Mesenchymal stem cell (in vitro differentiated cells and primary cell): ENCODE data around the gene SLC7A7.

ENCODE experiments used
- DNase-seq: peaks from one replicate; pipeline ENCODE4 v3.0.0-alpha.2; 2013
- H2AFZ ChIP-seq: one replicate; pipeline ENCODE4 v1.6.1; 2013; ENCODE audit warnings: low read depth, mild to moderate bottlenecking, control low read depth, inconsistent platforms, low read length, moderate library complexity
- H2AK5ac ChIP-seq: 2 replicates; pipeline ENCODE4 v1.6.1; 2013; ENCODE audit warnings: low read length, moderate library complexity, mild to moderate bottlenecking, inconsistent platforms; ENCODE audit not compliant: severe bottlenecking
- H2BK120ac ChIP-seq: one replicate; pipeline ENCODE4 v1.6.1; 2013; ENCODE audit warnings: low read depth, mild to moderate bottlenecking, inconsistent platforms, low read length, moderate library complexity
- H2BK12ac ChIP-seq, 2 experiments: one replicate each; pipeline ENCODE4 v1.6.1; 2013; ENCODE audit warnings: inconsistent platforms in 2 of 2, low read length in 2 of 2, mild to moderate bottlenecking in 2 of 2, moderate library complexity in 2 of 2, control low read depth in 1 of 2
- H2BK15ac ChIP-seq: one replicate; pipeline ENCODE4 v1.6.1; 2013; ENCODE audit warnings: mild to moderate bottlenecking, low read depth, inconsistent platforms; ENCODE audit not compliant: poor library complexity, severe bottlenecking
- H2BK5ac ChIP-seq: 2 replicates; pipeline ENCODE4 v1.6.1; 2013; ENCODE audit warnings: low read depth, mild to moderate bottlenecking, low read length, control low read depth, inconsistent platforms; ENCODE audit not compliant: poor library complexity, severe bottlenecking
- H3K14ac ChIP-seq, 2 experiments: one replicate each; pipeline ENCODE4 v1.6.1; 2013; ENCODE audit warnings: inconsistent platforms in 2 of 2, low read length in 2 of 2, control low read depth in 1 of 2, mild to moderate bottlenecking in 1 of 2, moderate library complexity in 1 of 2
- H3K18ac ChIP-seq, 2 experiments: one replicate each; pipeline ENCODE4 v1.6.1; 2013; ENCODE audit warnings: inconsistent platforms in 2 of 2, low read length in 2 of 2, control low read depth in 1 of 2, low read depth in 1 of 2, mild to moderate bottlenecking in 1 of 2
- H3K23ac ChIP-seq, 2 experiments: one replicate each; pipeline ENCODE4 v1.6.1; 2013; ENCODE audit warnings: inconsistent platforms in 2 of 2, low read length in 2 of 2, mild to moderate bottlenecking in 2 of 2, moderate library complexity in 2 of 2, control low read depth in 1 of 2
- H3K27ac ChIP-seq: 2 replicates; pipeline ENCODE4 v1.5.1; 2013; ENCODE audit warnings: mild to moderate bottlenecking, moderate library complexity, low read length, control low read depth, inconsistent platforms; ENCODE audit not compliant: poor library complexity, severe bottlenecking
- H3K27me3 ChIP-seq, 2 experiments: 2 replicates each; pipeline versions ENCODE4 v1.6.1 to v1.7.0; 2013; ENCODE audit warnings: low read length in 2 of 2, mild to moderate bottlenecking in 2 of 2, moderate library complexity in 2 of 2, control low read depth in 1 of 2, inconsistent platforms in 1 of 2; ENCODE audit not compliant: control insufficient read depth in 1 of 2, insufficient read depth in 1 of 2
- H3K36me3 ChIP-seq, 2 experiments: 2 replicates each; pipeline versions ENCODE4 v1.6.1 to v1.7.0; 2013; ENCODE audit warnings: low read length in 2 of 2, control low read depth in 1 of 2, inconsistent platforms in 1 of 2, low read depth in 1 of 2, mild to moderate bottlenecking in 1 of 2; ENCODE audit not compliant: insufficient read depth in 2 of 2, control insufficient read depth in 1 of 2
- H3K4ac ChIP-seq, 2 experiments: one replicate each; pipeline ENCODE4 v1.6.1; 2013; ENCODE audit warnings: inconsistent platforms in 2 of 2, low read length in 2 of 2, mild to moderate bottlenecking in 2 of 2, moderate library complexity in 2 of 2, control low read depth in 1 of 2, low read depth in 1 of 2
- H3K4me1 ChIP-seq: 2 replicates; pipeline ENCODE4 v1.6.1; 2013; ENCODE audit warnings: low read depth, low read length, control low read depth; ENCODE audit not compliant: control insufficient read depth, insufficient read depth
- H3K4me2 ChIP-seq: 2 replicates; pipeline ENCODE4 v1.6.1; 2013; ENCODE audit warnings: low read length, mild to moderate bottlenecking, inconsistent platforms; ENCODE audit not compliant: poor library complexity, severe bottlenecking
- H3K4me3 ChIP-seq, 2 experiments: 2 replicates each; pipeline versions ENCODE4 v1.5.1 to v1.7.0; 2013; ENCODE audit warnings: low read length in 2 of 2, mild to moderate bottlenecking in 2 of 2, control low read depth in 1 of 2, low read depth in 1 of 2; ENCODE audit not compliant: insufficient read depth in 1 of 2
- H3K79me1 ChIP-seq: replicated peaks from 2 replicates; pipeline ENCODE4 v1.6.1; 2013; ENCODE audit warnings: mild to moderate bottlenecking, control low read depth, low read length, inconsistent platforms; ENCODE audit not compliant: poor library complexity, severe bottlenecking
- H3K9ac ChIP-seq: 2 replicates; pipeline ENCODE4 v1.7.0; 2013; ENCODE audit warnings: mild to moderate bottlenecking, low read length, moderate library complexity
- H3K9me3 ChIP-seq: 2 replicates; pipeline ENCODE4 v1.7.0; 2013; ENCODE audit warnings: mild to moderate bottlenecking, low read length; ENCODE audit not compliant: control insufficient read depth
- H4K8ac ChIP-seq: one replicate; pipeline ENCODE4 v1.6.1; 2013; ENCODE audit warnings: inconsistent platforms, mild to moderate bottlenecking, low read length, moderate library complexity
- H4K91ac ChIP-seq: one replicate; pipeline ENCODE4 v1.6.1; 2013; ENCODE audit warnings: mild to moderate bottlenecking, low read length, inconsistent platforms
- WGBS: methylation state at CpG from one replicate; pipeline ENCODE4 v1.1.7; 2013; ENCODE audit warnings: mixed read lengths; 5-methylcytosine and 5-hydroxymethylcytosine counted together

SLC7A7 gene

DNA sequence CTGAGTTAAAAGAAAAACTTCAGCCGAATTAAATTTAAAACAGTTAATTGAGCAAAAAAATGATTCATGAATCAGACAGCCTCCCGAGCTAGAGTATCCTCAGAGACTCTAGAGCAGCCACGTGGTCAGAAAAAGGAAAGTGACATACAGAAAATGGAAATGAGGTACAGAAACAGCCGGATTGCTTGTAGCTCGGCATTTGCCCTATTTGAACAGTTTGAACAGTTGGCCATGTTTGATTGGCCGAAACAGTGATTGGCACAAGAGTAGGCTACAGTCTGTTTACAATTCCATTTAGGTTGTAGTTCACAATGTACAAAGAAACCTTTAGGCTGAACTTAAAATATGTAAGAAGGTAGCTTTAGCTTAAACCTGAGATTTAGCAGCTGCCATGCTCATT is 61.6 kb downstream of the SLC7A7 start:
- Histone ChIP-seq H4K8ac (no peak overlapping the region), H2BK5ac (no peak overlapping the region), H3K4me3 (no peak overlapping the region), H3K4me1 (no peaks in the 10 kb centered on the region), H3K4me2 (no peak overlapping the region), H3K18ac (no peak overlapping the region), H2AK5ac (no peak overlapping the region), H3K27me3 (peaks cover 4 to 16% of the 10 kb centered on the region in 2 experiments), H2BK120ac (no peak overlapping the region), H2AFZ (no peak overlapping the region), H3K9me3 (no peaks in the 10 kb centered on the region), H3K23ac (no peak overlapping the region), H3K27ac (no peak overlapping the region), H3K9ac (no peak overlapping the region), H4K91ac (no peak overlapping the region), H2BK12ac (no peak overlapping the region), H3K36me3 (no peaks in the 10 kb centered on the region), H3K14ac (no peak overlapping the region), H3K79me1 (no peaks in the 10 kb centered on the region), H3K4ac (no peak overlapping the region), H2BK15ac (no peak overlapping the region)
- WGBS, result 89% methylated on average over 6 of the region's 6 CpGs
- no peak for DNase-seq

DNA sequence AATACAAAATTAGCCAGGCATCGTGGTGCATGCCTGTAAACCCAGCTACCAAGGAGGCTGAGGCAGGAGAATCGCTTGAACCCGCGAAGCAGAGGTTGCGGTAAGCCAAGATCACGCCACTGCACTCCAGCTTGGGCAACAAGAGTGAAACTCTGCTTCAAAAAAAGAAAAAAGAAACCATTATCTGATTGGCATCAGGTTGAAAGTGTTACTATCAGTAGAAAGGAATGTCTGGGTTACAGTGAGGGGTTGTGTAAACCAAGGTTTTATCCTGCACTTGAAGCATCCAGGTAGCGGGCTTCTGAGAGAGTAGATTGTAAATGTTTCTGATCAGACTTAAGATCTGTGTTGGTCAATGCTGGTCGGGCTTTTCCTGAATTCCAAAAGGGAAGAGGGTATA is 62.8 kb downstream of the SLC7A7 start:
- H3K79me1 ChIP-seq, result no peaks in the 10 kb centered on the region
- H3K18ac ChIP-seq, result no peak overlapping the region
- DNase-seq, result no peak
- no peak overlapping the region for H4K8ac ChIP-seq
- H3K4ac ChIP-seq, result no peak overlapping the region
- H2BK15ac ChIP-seq, result no peak overlapping the region
- no peaks in the 10 kb centered on the region for H3K9me3 ChIP-seq
- H3K27me3 ChIP-seq, result peaks cover 4 to 16% of the 10 kb centered on the region in 2 experiments
- H3K27ac ChIP-seq, result no peak overlapping the region
- H3K4me1 ChIP-seq, result no peaks in the 10 kb centered on the region
- WGBS, result 88% methylated on average over 8 of the region's 8 CpGs
- no peak overlapping the region for H2BK120ac ChIP-seq
- H3K36me3 ChIP-seq, result no peaks in the 10 kb centered on the region
- H3K4me2 ChIP-seq, result no peak overlapping the region
- no peak overlapping the region for H2AFZ ChIP-seq
- H2BK5ac ChIP-seq, result no peak overlapping the region
- H4K91ac ChIP-seq, result no peak overlapping the region
- no peak overlapping the region for H3K9ac ChIP-seq
- no peak overlapping the region for H3K23ac ChIP-seq
- no peak overlapping the region for H3K14ac ChIP-seq
- no peak overlapping the region for H2AK5ac ChIP-seq
- no peak overlapping the region for H2BK12ac ChIP-seq
- H3K4me3 ChIP-seq, result no peak overlapping the region

DNA sequence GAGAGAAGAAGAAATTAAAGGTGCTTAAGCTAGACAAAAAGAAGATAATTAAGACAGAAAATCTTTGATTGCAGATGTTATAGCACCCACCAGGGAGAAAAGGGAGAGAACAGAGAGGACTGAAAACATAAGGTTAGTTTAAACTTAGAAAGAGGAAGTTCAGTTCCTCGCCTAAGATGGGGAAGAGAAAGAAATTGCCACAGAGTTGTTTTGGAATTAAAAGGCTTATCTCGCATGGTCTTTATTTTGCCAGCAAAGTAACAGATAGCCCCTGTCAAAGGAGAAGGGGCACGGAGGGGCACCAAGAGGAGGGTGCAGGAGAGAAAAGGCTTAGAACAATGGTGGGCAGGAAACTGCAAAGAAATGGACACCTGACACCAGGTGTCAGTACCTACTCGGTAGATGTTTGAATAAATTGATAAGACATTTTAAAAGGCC is 66.6 kb downstream of the SLC7A7 start:
- WGBS, result 80% methylated on average over 4 of the region's 4 CpGs
- no peak overlapping the region for H4K8ac ChIP-seq

DNA sequence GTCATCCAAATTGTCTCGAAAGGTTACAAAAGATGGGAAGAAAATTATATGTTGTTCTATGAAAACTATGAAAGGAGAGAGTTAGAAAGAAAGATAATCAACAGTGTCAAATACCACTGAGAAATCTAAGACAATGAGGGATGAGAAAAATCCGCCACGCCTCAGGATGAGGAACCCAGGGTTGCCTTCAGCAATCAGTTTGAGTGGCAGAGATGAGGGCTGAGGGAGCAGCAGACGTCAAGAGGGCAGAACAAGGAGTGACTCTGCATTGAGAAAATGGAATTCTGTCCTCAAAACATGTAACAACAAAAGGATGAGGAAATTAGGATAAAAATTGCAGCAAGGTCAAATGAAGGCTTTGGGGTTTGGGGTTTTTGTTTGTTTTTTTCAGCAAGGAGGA is 67.0 kb downstream of the SLC7A7 start:
- Histone ChIP-seq H2BK15ac (no peak overlapping the region), H2BK5ac (no peak overlapping the region), H3K36me3 (no peaks in the 10 kb centered on the region), H3K79me1 (no peaks in the 10 kb centered on the region), H2AK5ac (no peak overlapping the region), H3K9ac (no peak overlapping the region), H3K4me3 (no peak overlapping the region), H2AFZ (no peak overlapping the region), H4K8ac (no peak overlapping the region), H3K23ac (no peak overlapping the region), H3K4ac (no peak overlapping the region), H3K4me2 (no peak overlapping the region), H3K27me3 (peaks cover 4 to 16% of the 10 kb centered on the region in 2 experiments), H2BK120ac (no peak overlapping the region), H3K27ac (no peak overlapping the region), H4K91ac (no peak overlapping the region), H3K14ac (no peak overlapping the region), H3K4me1 (no peaks in the 10 kb centered on the region), H2BK12ac (no peak overlapping the region), H3K9me3 (no peaks in the 10 kb centered on the region), H3K18ac (no peak overlapping the region)
- 78% methylated on average over 4 of the region's 4 CpGs for WGBS
- no peak for DNase-seq

More for the DNA sequence above, 66.6 kb downstream of the SLC7A7 start:
- Histone ChIP-seq H3K4ac (no peak overlapping the region), H3K23ac (no peak overlapping the region), H3K18ac (no peak overlapping the region), H3K9me3 (no peaks in the 10 kb centered on the region), H3K4me3 (no peak overlapping the region), H3K79me1 (no peaks in the 10 kb centered on the region), H2BK5ac (no peak overlapping the region), H3K4me2 (no peak overlapping the region), H3K4me1 (no peaks in the 10 kb centered on the region), H4K91ac (no peak overlapping the region), H2AFZ (no peak overlapping the region), H2BK12ac (no peak overlapping the region), H2BK120ac (no peak overlapping the region), H3K14ac (no peak overlapping the region), H2AK5ac (no peak overlapping the region), H2BK15ac (no peak overlapping the region), H3K27me3 (peaks cover 4 to 16% of the 10 kb centered on the region in 2 experiments), H3K36me3 (no peaks in the 10 kb centered on the region), H3K27ac (no peak overlapping the region), H3K9ac (no peak overlapping the region)
- no peak for DNase-seq
